BLaER1 treated with 17β-estradiol and CSF1 and Interleukin-3, amounts not matched to agents 10 nM and 100 nM (cell line): ENCODE data around the gene KDM3B.
"Not testable (repeated sequence)": the region's sequence is repeated elsewhere in the genome, so short reads cannot be mapped to it uniquely, and the experiment has no call there.

ENCODE experiments used
- H3K27ac ChIP-seq, 11 experiments: shearing (Covaris generic); formaldehyde crosslinking; 2 replicates each; pipeline ENCODE4 v1.8.1; 2022
- H3K27me3 ChIP-seq, 11 experiments: shearing (Covaris generic); formaldehyde crosslinking; 2 replicates each; pipeline ENCODE4 v1.8.1; 2022
- H3K36me3 ChIP-seq, 11 experiments: shearing (Covaris generic); formaldehyde crosslinking; 2 replicates each; pipeline ENCODE4 v1.8.1; 2022
- H3K4me1 ChIP-seq, 10 experiments: shearing (Covaris generic); formaldehyde crosslinking; 2 replicates each; pipeline ENCODE4 v1.8.1; 2022
- H3K4me2 ChIP-seq, 11 experiments: shearing (Covaris generic); formaldehyde crosslinking; 2 replicates each; pipeline ENCODE4 v1.8.1; 2022
- H3K4me3 ChIP-seq, 10 experiments: shearing (Covaris generic); formaldehyde crosslinking; 2 replicates each; pipeline ENCODE4 v1.8.1; 2022
- H3K9ac ChIP-seq, 11 experiments: shearing (Covaris generic); formaldehyde crosslinking; 2 replicates each; pipeline ENCODE4 v1.8.1; 2022
- H3K9me3 ChIP-seq, 11 experiments: shearing (Covaris generic); formaldehyde crosslinking; replicated peaks in 1 of 11; 2 replicates each; pipeline ENCODE4 v1.8.1; 2022
- H4K20me1 ChIP-seq, 11 experiments: shearing (Covaris generic); formaldehyde crosslinking; 2 replicates each; pipeline ENCODE4 v1.8.1; 2022
- Cebpa-rat ChIP-seq, 11 experiments: shearing (Covaris generic); IDR thresholded peaks; 2 replicates each; pipeline ENCODE4 v1.8.1; 2022

KDM3B gene

GRCh38 chr5:138352071-138352721 lies at the start of gene KDM3B:
Gene KDM3B (plus strand): TSS chr5:138352685. CDS start chr5:138352796, 111 bp downstream.
- peak within 1 kb of the TSS; percentile 83 to 100 (median 91) for H3K4me2 ChIP-seq
- peaks cover 10 to 26% (median 16%) of the 10 kb centered on the region in 11 experiments for H3K9me3 ChIP-seq
- peaks cover 28 to 67% (median 57%) of the 10 kb centered on the region in 11 experiments for H3K36me3 ChIP-seq
- H3K27ac ChIP-seq, result peak within 1 kb of the TSS; percentile 94 to 100 (median 98)
- H4K20me1 ChIP-seq, result peaks cover 14 to 72% (median 42%) of the 10 kb centered on the region in 11 experiments; a peak in 18 of 22 replicates
- peak within 1 kb of the TSS; percentile 86 to 97 (median 90) for H3K4me3 ChIP-seq
- peaks cover 18 to 59% (median 27%) of the 10 kb centered on the region in 10 experiments for H3K4me1 ChIP-seq
- H3K27me3 ChIP-seq, result no peaks in the 10 kb centered on the region
- no peak for TF ChIP-seq Cebpa-rat (IDR thresholded peaks at IDR 0.05)
- peak within 1 kb of the TSS; percentile 97 to 100 (median 99) for H3K9ac ChIP-seq

GRCh38 chr5:138303372-138303771 lies 49.1 kb upstream of the KDM3B start:
- Histone ChIP-seq H3K36me3 (peaks cover 0 to 42% (median 10%) of the 10 kb centered on the region in 11 experiments; a peak in 8 of 22 replicates), H3K27me3 (no peaks in the 10 kb centered on the region), H3K4me3 (no peak overlapping the region), H4K20me1 (no peaks in the 10 kb centered on the region; a peak in 1 of 22 replicates), H3K4me2 (no peak overlapping the region), H3K27ac (no peak overlapping the region), H3K9ac (no peak overlapping the region), H3K4me1 (no peaks in the 10 kb centered on the region), H3K9me3 (no peaks in the 10 kb centered on the region)
- no peak for TF ChIP-seq Cebpa-rat (IDR thresholded peaks at IDR 0.05)

GRCh38 chr5:138305797-138306196 lies 46.7 kb upstream of the KDM3B start:
- Histone ChIP-seq H3K27ac (no peak overlapping the region), H4K20me1 (no peaks in the 10 kb centered on the region)
- TF ChIP-seq Cebpa-rat (IDR thresholded peaks at IDR 0.05), result no peak

GRCh38 chr5:138315751-138316278 lies 36.7 kb upstream of the KDM3B start:
- Histone ChIP-seq H3K27me3 (no peaks in the 10 kb centered on the region), H3K4me3 (no peak overlapping the region), H3K9ac (0 out of 22 replicates have a peak overlapping the region, but pooled peaks of 1 of the 11 experiments have one; percentile 23), H3K4me1 (no peaks in the 10 kb centered on the region), H3K27ac (no peak overlapping the region), H3K4me2 (no peak overlapping the region), H3K9me3 (no peaks in the 10 kb centered on the region), H3K36me3 (peaks cover 0 to 79% (median 65%) of the 10 kb centered on the region in 11 experiments; a peak in 20 of 22 replicates), H4K20me1 (no peaks in the 10 kb centered on the region)
- TF ChIP-seq Cebpa-rat (IDR thresholded peaks at IDR 0.05), result no peak

More at GRCh38 chr5:138305797-138306196, 46.7 kb upstream of the KDM3B start:
- Histone ChIP-seq H3K36me3 (peaks cover 0 to 56% (median 15%) of the 10 kb centered on the region in 11 experiments; a peak in 9 of 22 replicates), H3K27me3 (no peaks in the 10 kb centered on the region), H3K9ac (no peak overlapping the region), H3K4me1 (no peaks in the 10 kb centered on the region), H3K4me3 (no peak overlapping the region), H3K9me3 (no peaks in the 10 kb centered on the region), H3K4me2 (no peak overlapping the region)

- H3K27ac ChIP-seq, result no peak overlapping the region
- H3K9me3 ChIP-seq, result no peaks in the 10 kb centered on the region
- H3K27me3 ChIP-seq, result no peaks in the 10 kb centered on the region
- H3K4me1 ChIP-seq, result no peaks in the 10 kb centered on the region
- H3K36me3 ChIP-seq, result peaks cover 0 to 75% (median 62%) of the 10 kb centered on the region in 11 experiments; a peak in 20 of 22 replicates
- H4K20me1 ChIP-seq, result no peaks in the 10 kb centered on the region
- H3K9ac ChIP-seq, result no peak overlapping the region
- TF ChIP-seq Cebpa-rat (IDR thresholded peaks at IDR 0.05), result no peak
- no peak overlapping the region for H3K4me2 ChIP-seq
- no peak overlapping the region for H3K4me3 ChIP-seq
Measured at GRCh38 chr5:138316355-138316754, 36.1 kb upstream of the KDM3B start.

- H3K4me1 ChIP-seq, H3K9ac ChIP-seq, H3K9me3 ChIP-seq, H4K20me1 ChIP-seq, H3K27ac ChIP-seq, H3K4me3 ChIP-seq, H3K4me2 ChIP-seq, H3K27me3 ChIP-seq: not testable (repeated sequence)
- peaks cover 0 to 68% (median 47%) of the 10 kb centered on the region in 11 experiments; a peak in 20 of 22 replicates for H3K36me3 ChIP-seq
Measured at GRCh38 chr5:138318211-138318610, 34.3 kb upstream of the KDM3B start.

GRCh38 chr5:138330813-138331448 lies 21.6 kb upstream of the KDM3B start:
- Histone ChIP-seq H3K36me3 (peaks cover 0 to 32% (median 15%) of the 10 kb centered on the region in 11 experiments; a peak in 17 of 22 replicates), H3K9ac (peak overlapping the region; percentile 56 to 93 (median 83); a peak in 21 of 22 replicates), H3K4me1 (peaks cover 19 to 27% (median 22%) of the 10 kb centered on the region in 10 experiments), H3K9me3 (no peaks in the 10 kb centered on the region), H3K4me3 (peak overlapping the region; percentile 58 to 88 (median 72)), H3K4me2 (peak overlapping the region; percentile 81 to 98 (median 92)), H3K27ac (peak overlapping the region in 10 of 11 experiments; percentile 12 to 92 (median 78); a peak in 18 of 22 replicates), H3K27me3 (no peaks in the 10 kb centered on the region), H4K20me1 (no peaks in the 10 kb centered on the region)
- TF ChIP-seq Cebpa-rat (IDR thresholded peaks at IDR 0.05), result no peak

GRCh38 chr5:138331449-138332368 lies 20.8 kb upstream of the KDM3B start, which contains the start of gene CDC25C:
Gene CDC25C (minus strand): TSS chr5:138331804. CDS start chr5:138331180, 624 bp downstream.
- peak within 1 kb of the TSS; percentile 58 to 88 (median 72) for H3K4me3 ChIP-seq
- H3K4me2 ChIP-seq, result peak within 1 kb of the TSS; percentile 81 to 98 (median 92)
- no peaks in the 10 kb centered on the region for H4K20me1 ChIP-seq
- TF ChIP-seq Cebpa-rat (IDR thresholded peaks at IDR 0.05), result no peak
- H3K4me1 ChIP-seq, result peaks cover 22 to 32% (median 28%) of the 10 kb centered on the region in 10 experiments
- H3K36me3 ChIP-seq, result peaks cover 0 to 25% (median 12%) of the 10 kb centered on the region in 11 experiments; a peak in 16 of 22 replicates
- peak within 1 kb of the TSS; percentile 56 to 93 (median 83); a peak in 21 of 22 replicates for H3K9ac ChIP-seq
- no peaks in the 10 kb centered on the region for H3K27me3 ChIP-seq
- H3K9me3 ChIP-seq, result no peaks in the 10 kb centered on the region
- peak within 1 kb of the TSS in 10 of 11 experiments; percentile 12 to 92 (median 78); a peak in 18 of 22 replicates for H3K27ac ChIP-seq
